ENCODE measurements around the gene SORCS2. TPM values are rescaled to one million over a fixed set of nuclear protein-coding genes. Genes with fewer than 3 reads are reported as not detected.

Gene SORCS2
- total and polyA plus RNA-seq, 2 donors (not counting 1 experiment from before 2014, with no cell fraction given), result not detected

GRCh38 chr4:7158991-7159390 lies 33.3 kb upstream of the SORCS2 start:
- 85% methylated on average over 6 of the region's 10 CpGs for WGBS (ENCODE audit: insufficient coverage)
- Histone ChIP-seq H3K27ac (ENCODE audit: low read length in 2 of 2) (no peak overlapping the region), H3K9me3 (ENCODE audit: control extremely low read depth in 1 of 3, control insufficient read depth in 2 of 3, insufficient read depth in 1 of 3, low read length in 2 of 3) (no peaks in the 10 kb centered on the region), H3K4me3 (ENCODE audit: control extremely low read depth in 1 of 5, extremely low read depth in 1 of 5, insufficient read depth in 1 of 5, low read depth in 2 of 5, low read length in 4 of 5) (no peak overlapping the region), H3K36me3 (replicated peaks in 1 of 2; ENCODE audit: control extremely low read depth in 1 of 2, control insufficient read depth in 1 of 2, extremely low read depth in 1 of 2, insufficient read depth in 2 of 2, low read length in 1 of 2) (no peaks in the 10 kb centered on the region), H3K79me2 (ENCODE audit: control insufficient read depth, insufficient read depth, low read length) (no peaks in the 10 kb centered on the region), H3K4me2 (replicated peaks; ENCODE audit: low read depth, low read length, poor library complexity, severe bottlenecking) (no peak overlapping the region), H3K27me3 (replicated peaks in 1 of 4; ENCODE audit: control extremely low read depth in 1 of 4, control insufficient read depth in 3 of 4, insufficient read depth in 4 of 4, low read length in 3 of 4) (peaks cover 0 to 2% (median 0%) of the 10 kb centered on the region in 4 experiments), H3K9ac (ENCODE audit: low read length) (no peak overlapping the region), H2AFZ (ENCODE audit: insufficient read depth, low read depth, low read length, poor library complexity, severe bottlenecking) (no peak overlapping the region), H3K4me1 (ENCODE audit: control insufficient read depth in 2 of 2, insufficient read depth in 2 of 2, low read length in 2 of 2) (no peaks in the 10 kb centered on the region), H4K20me1 (ENCODE audit: control insufficient read depth, insufficient read depth, low read length, poor library complexity, severe bottlenecking) (no peaks in the 10 kb centered on the region)
- POLR2A ChIA-PET, result no interaction called here
- CTCF ChIA-PET, result no interaction called here
- Mint-ChIP-seq H3K27me3 (peaks cover 30% of the 10 kb centered on the region), H3K4me3 (no peak overlapping the region), H3K9me3 (ENCODE audit: insufficient read depth) (no peaks in the 10 kb centered on the region), H3K4me1 (no peaks in the 10 kb centered on the region), H3K27ac (no peak overlapping the region)
- intact Hi-C loops (cut with micrococcal nuclease), result no loop called here
- DNase-seq (no peak), ATAC-seq (ENCODE audit: low read depth) (no peak)
- TF ChIP-seq CTCF (IDR thresholded peaks at IDR 0.05) (no peak), EZH2 (IDR thresholded peaks at IDR 0.05; ENCODE audit: borderline replicate concordance, insufficient read depth, low read depth, low read length, poor library complexity, severe bottlenecking) (no peak)

GRCh38 chr4:7159923-7160322 lies 32.4 kb upstream of the SORCS2 start:
- H3K27me3 ChIP-seq (replicated peaks in 1 of 4; ENCODE audit: control extremely low read depth in 1 of 4, control insufficient read depth in 3 of 4, insufficient read depth in 4 of 4, low read length in 3 of 4), result peaks cover 0 to under 1% (median 0%) of the 10 kb centered on the region in 4 experiments
- DNase-seq (no peak), ATAC-seq (ENCODE audit: low read depth) (no peak)
- no peak overlapping the region for H3K4me3 Mint-ChIP-seq
- H3K36me3 ChIP-seq (replicated peaks in 1 of 2; ENCODE audit: control extremely low read depth in 1 of 2, control insufficient read depth in 1 of 2, extremely low read depth in 1 of 2, insufficient read depth in 2 of 2, low read length in 1 of 2), result no peaks in the 10 kb centered on the region
- ChIA-PET CTCF (no interaction called here), POLR2A (no interaction called here)
- peaks cover 27% of the 10 kb centered on the region for H3K27me3 Mint-ChIP-seq
- no peak overlapping the region for H2AFZ ChIP-seq (ENCODE audit: insufficient read depth, low read depth, low read length, poor library complexity, severe bottlenecking)
- no peaks in the 10 kb centered on the region for H3K79me2 ChIP-seq (ENCODE audit: control insufficient read depth, insufficient read depth, low read length)
- H3K4me1 Mint-ChIP-seq, result no peaks in the 10 kb centered on the region
- WGBS (ENCODE audit: insufficient coverage), result no CpG with 5 or more reads among the region's 6 CpGs
- no peak overlapping the region for H3K27ac Mint-ChIP-seq
- H3K9ac ChIP-seq (ENCODE audit: low read length), result no peak overlapping the region
- H3K9me3 Mint-ChIP-seq (ENCODE audit: insufficient read depth), result no peaks in the 10 kb centered on the region
- no peak for TF ChIP-seq EZH2 (IDR thresholded peaks at IDR 0.05; ENCODE audit: borderline replicate concordance, insufficient read depth, low read depth, low read length, poor library complexity, severe bottlenecking)
- no peak for TF ChIP-seq CTCF (IDR thresholded peaks at IDR 0.05)
- H3K4me1 ChIP-seq (ENCODE audit: control insufficient read depth in 2 of 2, insufficient read depth in 2 of 2, low read length in 2 of 2), result no peaks in the 10 kb centered on the region
- no peak overlapping the region for H3K4me3 ChIP-seq (ENCODE audit: control extremely low read depth in 1 of 5, extremely low read depth in 1 of 5, insufficient read depth in 1 of 5, low read depth in 2 of 5, low read length in 4 of 5)
- intact Hi-C loops (cut with micrococcal nuclease), result no loop called here
- H4K20me1 ChIP-seq (ENCODE audit: control insufficient read depth, insufficient read depth, low read length, poor library complexity, severe bottlenecking), result no peaks in the 10 kb centered on the region
- H3K9me3 ChIP-seq (ENCODE audit: control extremely low read depth in 1 of 3, control insufficient read depth in 2 of 3, insufficient read depth in 1 of 3, low read length in 2 of 3), result no peaks in the 10 kb centered on the region
- H3K27ac ChIP-seq (ENCODE audit: low read length in 2 of 2), result no peak overlapping the region
- H3K4me2 ChIP-seq (replicated peaks; ENCODE audit: low read depth, low read length, poor library complexity, severe bottlenecking), result no peak overlapping the region
